Stimulated activated CD4-positive, alpha-beta T cell treated with anti-CD3 and anti-CD28 coated beads, Interleukin-12 subunit alpha, Interleukin-12 subunit beta, amount 100 ng/mL, for 48 hours (primary cell): ENCODE results near the gene ANKRD18B.
"Not testable (repeated sequence)": the region's sequence is repeated elsewhere in the genome, so short reads cannot be mapped to it uniquely, and the experiment has no call there.

ENCODE experiments used
- DNase-seq, 3 donors: peaks; one replicate each; pipeline ENCODE4 v3.0.0-alpha.2; 2020; ENCODE audit warnings: low read depth in 2 of 3, low spot score in 1 of 3

Gene ANKRD18B

DNA sequence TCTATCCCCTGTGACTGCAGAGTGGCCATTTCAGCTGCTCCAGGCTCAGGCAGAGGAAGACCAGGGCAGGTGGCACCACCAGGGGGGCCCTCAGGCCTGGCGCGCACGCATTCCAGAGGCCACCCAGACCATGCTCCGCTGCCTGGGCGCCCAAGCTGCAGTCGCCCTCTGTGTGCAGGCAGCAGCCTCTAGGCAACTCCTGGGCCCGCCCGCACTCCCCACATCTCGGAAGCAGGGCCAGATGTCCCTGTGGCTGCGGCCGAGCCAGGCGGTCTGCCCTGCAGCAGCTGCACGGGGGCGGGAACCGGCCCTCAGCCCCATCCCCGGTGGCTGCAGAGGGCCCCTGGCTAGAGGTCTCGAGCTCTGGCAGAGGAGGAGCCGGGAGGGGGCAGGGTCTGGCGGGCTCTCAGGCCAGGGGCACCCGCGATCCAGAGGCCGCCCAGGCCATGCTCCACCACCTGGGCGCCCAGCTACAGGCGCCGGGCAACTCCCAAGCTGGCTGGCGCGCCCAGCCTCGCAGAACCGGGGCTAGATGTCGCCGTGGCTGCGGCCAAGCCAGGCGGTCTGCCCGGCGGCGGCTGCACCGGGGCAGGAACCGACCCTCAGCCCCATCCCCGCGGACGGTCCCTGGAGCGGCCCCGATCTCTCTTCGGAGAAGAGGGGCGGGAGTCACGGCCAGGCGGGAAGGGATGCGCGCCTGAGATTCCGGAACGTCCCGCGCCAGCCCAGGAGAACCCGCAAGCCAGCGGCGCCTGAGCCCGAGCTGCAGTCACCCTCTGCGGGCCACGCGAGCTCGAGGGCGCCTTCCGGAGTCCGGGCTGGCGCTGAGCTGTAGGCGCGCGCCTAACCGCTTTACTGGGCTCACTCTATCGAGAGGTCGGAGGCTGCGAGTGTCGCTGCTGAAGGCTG lies at the start of gene ANKRD18B:
Gene ANKRD18B, plus strand, starts transcription at position 855 of the 909 bp plus-strand sequence. CDS start 239 bp downstream, outside the sequence.
- DNase-seq = peak in 2 of 3 donors; percentile 37 to 52

GRCh38 chr9:33475357-33475756 lies 48.7 kb upstream of the ANKRD18B start:
- no peak for DNase-seq

DNA sequence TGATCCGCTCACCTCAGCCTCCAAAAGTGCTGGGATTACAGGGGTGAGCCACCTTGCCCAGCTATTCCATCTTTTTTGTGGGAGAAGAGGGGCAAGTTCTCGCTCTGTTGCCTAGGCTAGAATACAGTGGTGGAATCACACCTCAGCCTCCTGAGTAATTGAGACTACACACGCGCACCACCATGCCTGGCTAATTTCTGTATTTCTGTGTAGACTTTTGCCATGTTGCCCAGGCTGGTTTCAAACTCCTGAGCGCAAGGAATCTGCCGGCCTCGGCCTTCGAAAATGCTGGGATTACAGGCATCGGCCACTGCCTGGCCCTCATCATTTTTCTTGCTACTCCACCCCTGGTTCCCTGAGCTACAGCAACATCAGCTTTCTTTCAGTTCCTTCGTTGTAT lies 47.5 kb upstream of the ANKRD18B start:
- DNase-seq = no peak

DNA sequence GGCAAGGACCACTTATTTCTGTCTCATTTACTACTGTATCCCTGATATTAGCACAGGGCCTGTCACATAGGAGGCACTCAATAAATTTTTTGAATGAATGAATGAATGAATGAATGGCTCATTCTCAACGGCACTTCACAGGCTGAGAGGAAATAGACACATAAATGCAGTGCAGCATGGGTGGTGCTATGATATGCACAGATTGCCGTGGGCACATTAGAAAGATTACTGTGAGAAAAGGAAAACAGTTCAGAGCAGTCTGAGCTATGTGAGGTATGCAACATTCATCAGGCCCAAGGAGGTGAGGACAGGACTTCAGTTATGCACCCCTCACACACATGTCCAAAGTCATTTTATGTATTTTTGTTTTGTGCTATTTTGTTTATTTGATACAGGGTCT lies 43.9 kb upstream of the ANKRD18B start:
- no peak for DNase-seq

DNA sequence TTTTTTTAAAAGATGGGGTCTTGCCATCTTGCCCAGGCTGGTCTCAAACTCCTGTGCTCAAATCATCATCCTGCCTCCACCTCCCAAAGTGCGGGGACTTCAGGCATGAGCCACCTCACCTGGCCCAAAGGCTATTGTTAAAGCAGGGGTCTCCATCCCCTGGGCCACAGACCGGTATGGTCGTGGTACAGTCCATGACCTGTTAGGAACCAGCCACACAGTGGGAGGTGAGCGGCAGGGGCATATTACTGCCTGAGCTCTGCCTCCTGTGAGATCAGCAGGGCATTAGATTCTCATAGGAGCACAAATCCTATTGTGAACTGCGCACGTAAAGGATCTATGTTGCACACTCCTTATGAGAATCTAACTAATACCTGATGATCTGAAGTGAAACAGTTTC lies 43.1 kb upstream of the ANKRD18B start:
- no peak for DNase-seq

- DNase-seq = not testable (repeated sequence)
These were observed 38.7 kb upstream of the ANKRD18B start for GRCh38 chr9:33485312-33485711.

GRCh38 chr9:33489066-33489465 lies 35.0 kb upstream of the ANKRD18B start:
- DNase-seq = no peak

GRCh38 chr9:33493819-33494218 lies 30.2 kb upstream of the ANKRD18B start:
- DNase-seq = not testable (repeated sequence)

GRCh38 chr9:33498387-33498786 lies 25.7 kb upstream of the ANKRD18B start:
- no peak for DNase-seq

DNA sequence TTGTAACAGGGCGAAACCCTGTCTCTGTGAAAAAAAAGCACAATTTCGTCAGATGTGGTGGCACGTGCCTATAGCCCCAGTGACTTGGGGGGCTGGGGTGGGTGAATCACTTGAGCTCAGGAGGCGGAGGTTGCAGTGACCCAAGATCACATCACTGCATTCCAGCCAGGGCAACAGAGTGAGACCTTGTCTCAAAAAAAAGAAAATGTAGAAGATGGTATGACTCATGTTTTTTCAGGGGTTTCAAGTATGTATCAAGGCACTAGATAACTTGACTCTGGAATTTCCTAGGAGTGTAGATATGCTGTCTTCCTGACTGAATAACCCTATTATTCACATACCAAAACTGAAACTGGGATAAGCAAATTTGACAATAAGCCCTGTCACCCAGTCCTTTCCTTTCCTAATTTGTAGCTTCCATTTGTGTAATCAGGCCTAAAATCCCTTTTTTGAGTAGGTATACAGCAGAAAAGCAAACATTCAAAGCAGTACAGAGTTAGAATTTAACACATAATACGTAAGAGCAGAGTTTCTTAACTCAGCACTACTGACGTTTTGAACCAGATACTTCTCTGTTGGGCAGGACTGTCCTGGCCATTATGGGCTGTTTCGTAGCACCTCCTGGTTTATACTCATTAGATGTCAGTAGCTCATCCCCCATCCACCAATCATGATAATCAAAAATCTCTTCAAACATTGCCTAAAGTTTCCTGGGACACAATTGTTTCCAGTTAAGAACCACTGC lies 17.3 kb upstream of the ANKRD18B start:
- DNase-seq = peak in 1 of 3 donors; percentile 12

- DNase-seq = peak; percentile 3 to 40 (median 30)
These were observed 13.5 kb upstream of the ANKRD18B start for GRCh38 chr9:33510262-33511183.

DNA sequence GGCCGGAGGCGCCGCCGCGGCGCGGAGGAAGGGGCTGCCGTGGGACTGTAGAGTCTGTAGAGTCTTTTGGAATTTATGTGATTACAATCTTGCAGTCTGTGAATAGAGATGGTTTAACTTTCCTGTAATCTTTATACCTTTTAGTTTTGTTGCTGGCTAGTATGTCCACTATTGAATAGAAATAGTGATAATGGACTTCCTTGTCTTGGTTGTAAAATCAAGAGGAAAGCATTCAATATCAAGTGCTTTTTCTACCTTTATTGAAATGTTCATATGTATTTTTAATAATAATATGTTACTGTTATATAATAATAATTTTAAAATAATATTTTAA lies 12.9 kb upstream of the ANKRD18B start:
- DNase-seq = not testable (repeated sequence)

- not testable (repeated sequence) for DNase-seq
These were observed 11.5 kb upstream of the ANKRD18B start for GRCh38 chr9:33512535-33512934.

GRCh38 chr9:33515342-33515995 lies 8.6 kb upstream of the ANKRD18B start:
- DNase-seq = not testable (repeated sequence)

DNA sequence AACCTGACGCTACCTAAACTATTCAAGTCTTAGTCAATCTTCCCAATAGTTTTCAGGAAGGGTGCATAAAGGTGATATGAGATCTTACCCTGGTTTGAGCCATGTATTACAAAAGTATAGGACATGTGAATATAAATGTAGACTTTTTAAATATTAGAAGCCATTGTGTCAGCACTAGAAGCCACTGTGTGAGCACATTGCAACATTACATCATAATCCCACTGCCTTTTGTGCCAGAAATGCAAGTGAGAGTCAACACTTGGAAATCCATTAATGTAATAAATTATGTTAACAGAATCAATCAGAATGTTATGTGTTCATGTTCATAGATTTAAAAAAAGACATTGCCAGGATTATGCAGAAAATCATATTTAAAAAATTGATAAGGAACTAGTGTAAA lies 7.7 kb upstream of the ANKRD18B start:
- DNase-seq = not testable (repeated sequence)

DNA sequence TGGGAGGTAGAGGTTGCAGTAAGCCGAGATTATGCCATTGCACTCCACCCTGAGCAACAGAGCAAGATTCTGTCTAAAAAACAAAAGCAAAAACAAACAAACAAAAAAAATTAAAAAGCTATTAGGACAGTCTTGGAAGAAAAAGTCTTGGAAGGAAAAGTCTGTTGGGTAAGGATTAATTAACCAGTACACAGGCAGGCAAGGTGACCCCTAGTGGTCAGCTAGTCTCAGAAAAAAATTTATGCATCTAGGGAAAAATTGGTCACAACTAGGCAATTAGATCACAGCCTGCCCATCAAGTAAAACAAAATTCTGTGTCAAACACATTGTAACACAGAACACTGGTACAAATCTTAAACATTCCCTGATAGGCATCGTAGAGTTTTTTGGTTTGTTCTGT lies 6.7 kb upstream of the ANKRD18B start:
- DNase-seq = no peak

DNA sequence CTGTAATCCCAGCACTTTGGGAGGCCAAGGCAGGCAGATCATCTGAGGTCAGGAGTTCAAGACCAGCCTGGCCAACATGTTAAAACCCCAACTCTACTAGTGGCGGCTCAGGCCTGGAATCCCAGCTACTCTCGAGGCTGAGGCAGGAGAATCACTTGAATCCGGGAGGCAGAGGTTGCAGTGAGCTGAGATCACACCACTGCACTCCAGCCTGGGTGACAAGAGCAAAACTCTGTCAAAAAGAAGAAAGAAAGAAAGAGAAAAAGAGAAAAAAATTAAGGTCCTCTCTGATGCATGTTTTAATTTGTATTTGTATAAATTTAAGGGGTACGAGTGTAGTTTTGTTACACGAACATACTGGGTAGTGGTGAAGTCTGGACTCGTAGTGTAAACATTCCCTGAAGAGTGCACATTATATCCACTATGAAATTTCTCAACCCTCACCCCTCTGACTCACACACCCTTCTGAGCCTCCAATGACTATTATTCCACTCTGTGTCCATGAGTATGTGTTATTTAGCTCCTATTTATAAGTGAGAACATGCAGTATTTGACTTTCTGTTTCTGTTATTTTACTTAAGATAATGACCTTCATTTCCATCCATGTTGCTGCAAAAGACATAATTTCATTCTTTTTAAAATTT lies 6.0 kb upstream of the ANKRD18B start:
- not testable (repeated sequence) for DNase-seq

DNA sequence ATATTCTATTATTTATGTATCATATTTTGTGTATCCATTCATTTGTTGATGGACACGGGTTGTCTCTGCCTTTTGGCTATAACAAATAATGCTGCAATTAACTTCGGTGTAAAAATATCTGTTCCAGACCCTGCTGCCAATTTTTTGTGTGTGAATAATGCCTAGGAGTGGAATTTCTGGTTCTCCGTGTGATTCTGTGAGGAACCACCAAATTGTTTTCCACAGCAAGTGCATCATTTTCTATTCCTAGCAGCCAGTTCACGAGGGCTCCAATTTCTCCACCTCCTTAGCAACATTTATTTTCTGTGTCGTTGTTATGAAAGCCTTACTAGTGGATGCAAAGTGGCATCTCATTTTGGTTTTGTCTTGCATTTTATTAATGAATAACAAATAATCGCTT lies 2.2 kb upstream of the ANKRD18B start:
- not testable (repeated sequence) for DNase-seq

DNA sequence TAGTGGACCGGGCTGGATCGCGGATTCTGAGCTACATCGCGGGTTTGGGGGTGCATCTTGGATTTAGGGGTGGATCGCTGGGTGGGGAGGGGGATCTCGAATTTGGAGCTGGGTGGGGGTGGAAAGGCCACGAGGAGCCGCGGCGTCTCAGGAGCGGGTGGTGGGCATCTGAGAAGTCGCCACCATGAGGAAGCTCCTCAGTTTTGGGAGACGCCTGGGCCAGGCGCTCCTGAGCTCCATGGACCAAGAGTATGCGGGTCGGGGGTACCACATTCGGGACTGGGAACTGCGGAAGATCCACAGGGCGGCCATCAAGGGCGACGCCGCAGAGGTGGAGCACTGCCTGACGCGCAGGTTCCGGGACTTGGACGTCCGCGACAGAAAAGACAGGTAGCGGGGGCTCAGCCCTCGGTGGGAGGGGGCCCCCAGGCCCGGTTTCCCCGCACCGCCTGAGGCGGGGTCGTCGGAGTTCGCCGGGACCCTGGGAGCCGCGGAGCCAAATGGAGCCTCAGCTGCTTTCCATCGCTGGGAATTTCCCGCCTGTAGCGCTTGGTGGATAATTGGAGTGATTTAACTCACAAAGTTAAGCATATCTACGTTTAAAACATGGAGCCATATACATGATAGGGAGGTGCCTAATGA lies 376 bp downstream of the ANKRD18B start:
- DNase-seq = no peak

- DNase-seq = not testable (repeated sequence)
These were observed 4.0 kb downstream of the ANKRD18B start for GRCh38 chr9:33528069-33528468.
